ENCODE data around the gene TARS2.

DNA sequence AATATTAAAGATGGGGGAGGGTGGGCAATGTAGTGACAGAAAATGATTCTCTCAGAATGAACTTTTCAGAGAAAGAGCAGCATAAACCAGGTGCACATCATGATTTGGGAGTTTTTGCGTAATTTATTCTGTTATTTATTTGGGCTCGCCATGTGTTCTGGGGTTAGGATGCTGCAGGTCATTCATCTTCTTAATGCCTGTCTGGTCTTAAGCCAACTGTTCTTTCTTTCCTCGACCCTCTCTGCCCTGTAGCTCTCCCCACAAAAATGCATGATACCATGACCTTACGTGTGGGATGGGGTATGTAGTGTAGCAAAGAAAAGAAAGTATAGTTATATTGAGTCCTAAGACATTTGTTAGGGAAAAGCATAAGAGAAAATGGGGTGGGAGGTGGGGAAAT, 12.3 kb upstream of the TARS2 start:
- TF ChIP-seq POLR2AphosphoS5 (IDR thresholded peaks at IDR 0.05; ENCODE audit: low read length) (no peak), KAT2A (conservative IDR thresholded peaks at IDR 0.05; ENCODE audit: control insufficient read depth, low read depth, low read length) (no peak), POLR2A (IDR thresholded peaks at IDR 0.05; ENCODE audit: low read depth, low read length) (no peak), HDGF (IDR thresholded peaks at IDR 0.05) (no peak), RCOR1 (conservative IDR thresholded peaks at IDR 0.05; ENCODE audit: low read depth, low read length) (no peak)
- TF ChIP-seq, protein P1, sequence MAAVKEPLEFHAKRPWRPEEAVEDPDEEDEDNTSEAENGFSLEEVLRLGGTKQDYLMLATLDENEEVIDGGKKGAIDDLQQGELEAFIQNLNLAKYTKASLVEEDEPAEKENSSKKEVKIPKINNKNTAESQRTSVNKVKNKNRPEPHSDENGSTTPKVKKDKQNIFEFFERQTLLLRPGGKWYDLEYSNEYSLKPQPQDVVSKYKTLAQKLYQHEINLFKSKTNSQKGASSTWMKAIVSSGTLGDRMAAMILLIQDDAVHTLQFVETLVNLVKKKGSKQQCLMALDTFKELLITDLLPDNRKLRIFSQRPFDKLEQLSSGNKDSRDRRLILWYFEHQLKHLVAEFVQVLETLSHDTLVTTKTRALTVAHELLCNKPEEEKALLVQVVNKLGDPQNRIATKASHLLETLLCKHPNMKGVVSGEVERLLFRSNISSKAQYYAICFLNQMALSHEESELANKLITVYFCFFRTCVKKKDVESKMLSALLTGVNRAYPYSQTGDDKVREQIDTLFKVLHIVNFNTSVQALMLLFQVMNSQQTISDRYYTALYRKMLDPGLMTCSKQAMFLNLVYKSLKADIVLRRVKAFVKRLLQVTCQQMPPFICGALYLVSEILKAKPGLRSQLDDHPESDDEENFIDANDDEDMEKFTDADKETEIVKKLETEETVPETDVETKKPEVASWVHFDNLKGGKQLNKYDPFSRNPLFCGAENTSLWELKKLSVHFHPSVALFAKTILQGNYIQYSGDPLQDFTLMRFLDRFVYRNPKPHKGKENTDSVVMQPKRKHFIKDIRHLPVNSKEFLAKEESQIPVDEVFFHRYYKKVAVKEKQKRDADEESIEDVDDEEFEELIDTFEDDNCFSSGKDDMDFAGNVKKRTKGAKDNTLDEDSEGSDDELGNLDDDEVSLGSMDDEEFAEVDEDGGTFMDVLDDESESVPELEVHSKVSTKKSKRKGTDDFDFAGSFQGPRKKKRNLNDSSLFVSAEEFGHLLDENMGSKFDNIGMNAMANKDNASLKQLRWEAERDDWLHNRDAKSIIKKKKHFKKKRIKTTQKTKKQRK (IDR thresholded peaks at IDR 0.05; ENCODE audit: low read depth, low read length): no peak
- TF ChIP-seq, protein P2, sequence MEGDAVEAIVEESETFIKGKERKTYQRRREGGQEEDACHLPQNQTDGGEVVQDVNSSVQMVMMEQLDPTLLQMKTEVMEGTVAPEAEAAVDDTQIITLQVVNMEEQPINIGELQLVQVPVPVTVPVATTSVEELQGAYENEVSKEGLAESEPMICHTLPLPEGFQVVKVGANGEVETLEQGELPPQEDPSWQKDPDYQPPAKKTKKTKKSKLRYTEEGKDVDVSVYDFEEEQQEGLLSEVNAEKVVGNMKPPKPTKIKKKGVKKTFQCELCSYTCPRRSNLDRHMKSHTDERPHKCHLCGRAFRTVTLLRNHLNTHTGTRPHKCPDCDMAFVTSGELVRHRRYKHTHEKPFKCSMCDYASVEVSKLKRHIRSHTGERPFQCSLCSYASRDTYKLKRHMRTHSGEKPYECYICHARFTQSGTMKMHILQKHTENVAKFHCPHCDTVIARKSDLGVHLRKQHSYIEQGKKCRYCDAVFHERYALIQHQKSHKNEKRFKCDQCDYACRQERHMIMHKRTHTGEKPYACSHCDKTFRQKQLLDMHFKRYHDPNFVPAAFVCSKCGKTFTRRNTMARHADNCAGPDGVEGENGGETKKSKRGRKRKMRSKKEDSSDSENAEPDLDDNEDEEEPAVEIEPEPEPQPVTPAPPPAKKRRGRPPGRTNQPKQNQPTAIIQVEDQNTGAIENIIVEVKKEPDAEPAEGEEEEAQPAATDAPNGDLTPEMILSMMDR (IDR thresholded peaks at IDR 0.05 in 2 of 3, conservative IDR thresholded peaks at IDR 0.05 in 1 of 3; ENCODE audit: control insufficient read depth in 2 of 3, extremely low read depth in 1 of 3, insufficient read depth in 1 of 3, low read depth in 3 of 3, low read length in 3 of 3): no peak

Data from GM12878 (cell line).